ENCODE measurements around the gene PRR20G. TPM values are rescaled to one million over a fixed set of nuclear protein-coding genes. Genes with fewer than 3 reads are reported as not detected.
"Not testable (repeated sequence)": the region's sequence is repeated elsewhere in the genome, so short reads cannot be mapped to it uniquely, and the experiment has no call there.

Gene PRR20G
- total RNA-seq: not detected

DNA sequence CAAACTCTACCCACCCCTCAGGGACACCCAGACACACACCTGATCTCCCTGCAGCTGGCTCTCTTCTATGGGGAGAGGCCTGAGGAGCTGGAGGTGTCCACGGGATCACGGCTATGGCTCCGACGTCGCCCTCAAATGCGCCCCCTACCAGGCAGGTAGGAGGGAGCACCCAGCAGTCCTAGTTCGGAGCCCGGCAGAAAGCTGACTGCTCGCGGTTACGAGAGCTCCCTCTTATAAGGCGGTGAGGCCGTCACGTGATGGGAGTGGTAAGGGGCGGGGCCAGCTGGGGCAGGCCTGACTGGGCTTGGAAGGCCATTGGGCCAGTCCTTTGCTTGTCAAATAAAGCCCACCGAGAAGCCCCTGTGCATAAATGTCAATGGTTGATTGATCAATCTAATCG lies at the start of gene PRR20G:
TSS of gene PRR20G (minus strand) at position 207 of the 400 bp plus-strand sequence. CDS start 681 bp downstream, outside the sequence.
- FAIRE-seq (no peak), DNase-seq (ENCODE audit: low spot score in 2 of 2) (no peak)

DNA sequence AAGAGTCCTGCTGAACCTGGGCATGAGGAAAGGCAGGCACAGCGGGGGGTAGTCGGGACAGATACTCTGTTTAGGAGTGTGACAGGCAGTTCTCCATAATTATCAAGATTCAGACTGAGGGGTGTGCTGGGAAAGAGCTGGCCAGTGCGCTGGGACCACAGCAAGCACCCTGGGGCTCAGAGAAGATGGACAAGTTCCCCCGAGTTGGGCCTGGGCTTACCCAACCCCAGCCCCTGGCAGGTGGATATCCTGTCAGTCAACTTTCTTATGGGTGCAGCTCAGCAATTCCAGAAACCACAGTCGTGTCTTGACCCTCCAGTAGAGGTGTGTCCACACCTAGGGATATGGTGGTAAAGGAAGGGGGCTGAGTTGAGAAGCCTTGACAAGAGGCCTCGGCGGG lies 49.2 kb upstream of the PRR20G start:
- no peak for FAIRE-seq
- DNase-seq (ENCODE audit: low spot score in 2 of 2): no peak

DNA sequence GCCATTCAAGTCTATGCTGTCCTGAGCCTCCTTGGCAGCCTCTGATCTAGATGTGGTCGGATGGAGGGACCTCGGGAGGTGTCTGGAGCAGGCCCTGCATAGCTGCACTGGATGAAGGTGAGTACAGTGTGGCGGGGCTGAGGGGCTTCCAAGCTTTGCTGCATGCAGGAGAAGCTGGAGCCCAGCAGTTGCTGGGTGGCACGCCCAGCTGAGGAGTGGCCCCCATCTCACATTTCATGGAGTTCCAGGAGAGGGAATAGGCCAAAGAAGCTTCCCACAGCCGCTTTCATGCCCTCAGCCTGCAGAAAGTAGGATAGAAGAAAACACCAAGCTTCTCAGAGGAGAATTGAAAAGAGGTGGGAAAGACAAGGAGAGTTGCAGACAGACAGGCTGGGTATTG lies 48.3 kb upstream of the PRR20G start:
- DNase-seq (ENCODE audit: low spot score in 2 of 2) (no peak), FAIRE-seq (no peak)

DNA sequence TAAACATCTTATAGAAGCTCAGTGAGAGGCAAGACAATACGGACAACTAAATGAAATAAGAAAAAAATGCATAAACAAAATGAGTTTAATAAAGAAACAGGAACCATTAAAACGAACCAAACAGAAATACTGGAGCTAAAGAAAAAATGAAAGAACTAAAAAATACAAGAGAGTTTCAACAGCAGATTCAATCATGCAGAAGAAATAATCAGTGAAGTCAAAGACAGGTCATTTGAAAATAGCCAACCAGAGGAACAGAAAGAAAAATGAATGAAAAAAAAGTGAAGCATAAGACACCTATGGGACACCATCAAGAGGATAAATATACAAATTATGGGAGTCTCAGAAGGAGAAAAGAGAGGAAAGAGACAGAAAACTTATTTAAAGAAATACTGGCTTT lies 42.5 kb upstream of the PRR20G start:
- FAIRE-seq (no peak), DNase-seq (ENCODE audit: low spot score in 2 of 2) (no peak)

DNA sequence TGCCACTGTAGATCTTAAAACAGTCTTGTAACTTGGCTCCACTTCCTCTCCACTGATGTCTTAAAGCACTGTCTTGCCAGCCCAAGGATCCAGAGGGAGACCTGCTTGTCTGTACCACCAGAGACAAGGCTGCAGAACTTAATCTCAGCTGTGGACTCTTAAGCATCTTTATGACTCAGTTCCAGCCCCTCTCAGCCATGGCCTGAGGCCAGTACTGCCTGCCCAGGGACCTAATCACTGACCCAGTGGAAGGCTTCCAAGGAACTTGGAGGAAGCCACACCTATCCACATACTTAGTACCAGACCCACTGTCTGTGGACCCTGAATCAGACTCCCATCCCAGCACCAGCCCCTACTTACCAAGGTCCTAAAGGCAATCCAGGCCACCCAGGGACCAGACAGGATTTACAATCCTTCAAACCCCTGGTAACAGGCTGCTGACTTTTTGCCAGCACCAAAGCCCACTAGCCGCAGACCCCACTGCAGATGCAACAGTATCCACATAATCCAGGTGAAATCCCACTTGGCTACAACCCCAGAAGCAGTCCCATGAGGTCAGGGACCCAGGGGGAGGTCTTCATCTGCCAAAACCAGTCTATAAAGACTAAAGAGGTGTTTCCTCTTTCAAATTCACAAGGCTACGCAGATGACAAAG lies 41.9 kb upstream of the PRR20G start:
- DNase-seq (ENCODE audit: low spot score in 2 of 2): no peak
- FAIRE-seq: no peak

DNA sequence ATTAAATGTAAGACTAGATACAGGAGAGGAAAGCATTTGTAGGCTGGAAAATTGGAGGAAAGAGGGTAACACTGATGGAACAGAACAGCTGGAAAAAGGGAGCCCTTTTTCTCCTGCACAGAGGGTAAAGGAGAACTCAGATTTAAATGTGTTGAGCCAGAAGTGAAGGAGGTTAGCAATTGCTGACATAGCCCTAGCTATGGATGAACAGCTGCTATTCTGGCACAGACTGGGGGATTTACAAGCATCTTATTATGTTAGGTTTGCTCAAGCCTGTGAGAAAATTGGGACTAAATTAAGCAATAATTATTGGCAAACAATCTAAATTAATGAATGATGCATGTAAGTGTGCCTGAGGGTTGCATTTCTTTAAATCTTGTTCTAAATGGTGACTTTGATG lies 40.6 kb upstream of the PRR20G start:
- DNase-seq (ENCODE audit: low spot score in 2 of 2) (no peak), FAIRE-seq (no peak)

DNA sequence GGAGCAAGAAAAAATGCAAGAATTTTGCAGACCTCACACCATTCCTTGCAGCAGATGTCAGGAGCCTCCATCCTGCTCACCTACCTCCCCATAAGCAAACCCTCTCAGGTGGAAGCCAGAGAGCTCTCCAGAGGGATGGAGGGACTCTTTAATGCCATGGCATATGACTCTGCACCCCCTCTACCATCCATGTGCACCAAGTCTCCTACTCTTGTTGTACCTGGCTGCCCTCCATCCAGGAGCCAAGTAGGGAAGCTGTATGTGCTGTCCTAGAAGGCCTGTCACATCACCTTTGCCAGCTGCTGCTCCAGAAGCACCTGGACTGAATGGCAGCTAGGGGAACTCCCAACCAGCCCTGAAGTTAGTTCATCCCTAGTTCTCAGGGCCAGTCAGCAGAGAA lies 38.5 kb upstream of the PRR20G start:
- DNase-seq (ENCODE audit: low spot score in 2 of 2) (no peak), FAIRE-seq (no peak)

DNA sequence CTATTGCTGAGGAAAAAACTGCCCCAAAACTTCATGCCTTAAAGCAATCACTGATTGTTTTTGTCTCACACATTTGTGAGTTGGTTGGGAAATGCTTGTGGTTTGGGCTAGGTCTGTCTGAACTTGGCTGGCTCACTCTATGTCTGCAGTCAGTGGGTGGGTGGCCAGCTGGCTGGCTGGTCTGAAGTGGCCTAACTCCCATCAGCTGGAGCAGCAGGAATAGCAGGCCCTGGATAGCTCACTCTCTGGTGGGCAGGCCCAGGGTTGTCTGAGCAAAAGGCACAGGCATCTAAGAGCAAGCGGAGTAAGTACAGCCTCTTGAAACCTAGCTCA lies 37.7 kb upstream of the PRR20G start:
- FAIRE-seq: no peak
- DNase-seq (ENCODE audit: low spot score in 2 of 2): no peak

DNA sequence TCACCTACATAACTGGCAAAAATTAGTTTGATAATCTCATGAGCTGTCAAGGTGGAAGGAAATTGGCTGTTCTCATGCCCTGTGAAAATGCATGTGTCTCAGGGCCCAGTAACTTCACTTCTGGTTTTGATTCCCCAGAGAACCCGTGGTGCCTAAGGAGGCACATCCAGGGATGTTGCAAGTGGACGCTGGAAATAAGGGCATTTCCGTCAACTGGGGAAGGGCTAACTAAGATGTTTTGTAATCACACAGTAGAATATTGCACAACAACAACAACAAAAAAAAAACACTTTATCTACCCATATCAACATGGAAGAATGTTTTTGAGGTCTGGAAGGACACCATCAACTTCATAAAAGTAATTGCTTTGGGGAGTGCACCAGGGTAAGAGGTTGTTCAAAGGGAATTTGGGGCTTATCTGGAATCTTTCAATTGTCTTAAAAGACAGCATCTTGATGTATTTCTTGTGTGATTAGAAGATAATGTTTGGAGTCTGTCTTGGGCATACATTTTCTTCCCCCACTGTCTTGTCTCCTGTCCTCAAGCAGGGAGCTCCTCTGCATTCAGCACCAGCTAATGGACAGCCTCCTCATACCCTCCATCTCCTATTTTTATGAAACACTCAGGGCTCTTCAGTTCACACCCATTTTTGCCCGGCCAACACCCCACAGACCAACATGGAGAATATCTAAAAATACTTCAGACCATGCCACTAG lies 37.2 kb upstream of the PRR20G start:
- FAIRE-seq (no peak), DNase-seq (ENCODE audit: low spot score in 2 of 2) (no peak)

DNA sequence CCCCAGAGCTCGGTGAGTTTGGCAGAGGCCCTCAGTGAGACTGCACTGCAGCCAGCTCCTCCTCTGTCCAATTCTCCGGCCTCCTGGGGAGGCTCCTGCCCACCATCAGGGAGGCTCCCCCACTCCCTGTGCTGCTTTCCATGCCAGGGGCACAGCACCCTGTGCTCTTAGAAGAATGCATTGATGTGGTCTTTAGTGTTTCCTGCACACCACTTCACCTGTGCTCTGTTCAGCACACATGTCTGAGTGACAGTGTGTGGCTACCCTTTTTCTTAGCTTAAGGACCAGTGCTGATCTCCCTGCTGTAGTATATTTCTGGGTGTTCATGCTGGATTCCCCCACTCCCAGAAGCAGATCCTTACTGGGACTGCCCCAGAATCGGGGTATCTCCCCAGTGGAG lies 36.2 kb upstream of the PRR20G start:
- DNase-seq (ENCODE audit: low spot score in 2 of 2) (no peak), FAIRE-seq (no peak)

DNA sequence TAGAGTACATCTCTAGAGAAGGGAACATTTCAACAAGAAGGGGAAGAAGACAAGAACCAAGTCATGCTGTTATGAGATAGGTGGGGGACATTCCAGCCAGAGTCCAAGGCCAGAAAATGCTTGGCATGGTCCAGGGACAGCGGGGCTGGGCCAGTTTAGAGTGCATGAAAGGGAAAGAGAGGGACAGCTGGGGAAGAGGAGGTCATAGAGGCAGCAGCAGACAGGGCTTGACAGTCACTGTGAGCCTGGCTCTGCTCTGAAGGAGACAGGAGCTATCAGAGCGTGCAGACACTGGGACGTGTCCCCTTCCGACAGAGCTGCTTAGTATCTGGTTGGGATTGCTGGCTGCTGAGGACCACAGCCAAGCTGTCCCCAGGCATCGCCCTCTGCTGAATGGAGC lies 35.7 kb upstream of the PRR20G start:
- FAIRE-seq (no peak), DNase-seq (ENCODE audit: low spot score in 2 of 2) (no peak)

DNA sequence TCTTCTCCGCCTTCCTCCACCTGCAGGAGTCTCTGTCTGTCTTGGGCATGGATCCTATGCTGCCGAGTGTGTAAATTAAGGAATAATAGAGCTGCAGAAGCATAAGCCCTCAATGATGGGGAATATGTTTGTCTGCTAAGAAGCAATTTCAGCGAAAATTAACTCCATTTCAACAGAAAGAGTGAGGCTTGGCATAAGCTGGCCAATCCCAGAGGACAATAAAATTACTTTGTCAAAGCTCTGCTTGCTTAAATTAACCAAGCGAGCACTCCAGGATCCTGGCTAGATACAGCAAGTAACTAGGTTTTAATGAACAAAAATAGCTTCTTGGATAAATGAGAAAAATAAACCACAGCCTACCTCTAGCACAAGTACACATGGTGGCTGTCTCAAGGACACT lies 33.5 kb upstream of the PRR20G start:
- FAIRE-seq: no peak
- no peak for DNase-seq (ENCODE audit: low spot score in 2 of 2)

DNA sequence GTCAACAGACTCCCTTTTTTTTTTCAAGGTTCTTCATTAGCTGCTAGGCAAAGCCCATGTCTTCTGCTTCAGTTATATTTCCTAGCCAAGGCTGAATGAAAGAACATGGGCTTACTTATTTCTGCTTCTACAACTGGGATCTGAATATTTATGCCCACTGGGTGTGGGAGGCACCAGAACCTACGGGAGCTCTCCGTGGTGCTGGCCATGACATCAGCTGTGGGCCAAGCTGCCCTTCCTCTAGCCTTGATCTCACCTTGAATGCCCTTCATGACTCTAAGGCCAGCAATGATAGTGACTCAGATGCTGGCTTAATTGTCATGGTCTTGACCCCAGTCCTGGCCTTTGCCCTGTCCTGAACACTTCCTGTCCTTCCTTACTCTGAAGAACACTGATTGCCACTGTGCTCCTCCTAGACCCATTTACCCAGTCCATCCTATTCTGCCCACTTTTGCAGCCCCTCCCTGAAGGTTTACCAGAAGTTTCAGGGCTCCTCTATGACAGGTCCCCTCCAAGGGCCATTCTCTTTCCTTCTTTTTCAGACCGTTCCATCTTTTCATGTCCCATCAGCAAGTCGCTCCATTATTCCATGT lies 32.8 kb upstream of the PRR20G start:
- DNase-seq (ENCODE audit: low spot score in 2 of 2): no peak
- FAIRE-seq: no peak

DNA sequence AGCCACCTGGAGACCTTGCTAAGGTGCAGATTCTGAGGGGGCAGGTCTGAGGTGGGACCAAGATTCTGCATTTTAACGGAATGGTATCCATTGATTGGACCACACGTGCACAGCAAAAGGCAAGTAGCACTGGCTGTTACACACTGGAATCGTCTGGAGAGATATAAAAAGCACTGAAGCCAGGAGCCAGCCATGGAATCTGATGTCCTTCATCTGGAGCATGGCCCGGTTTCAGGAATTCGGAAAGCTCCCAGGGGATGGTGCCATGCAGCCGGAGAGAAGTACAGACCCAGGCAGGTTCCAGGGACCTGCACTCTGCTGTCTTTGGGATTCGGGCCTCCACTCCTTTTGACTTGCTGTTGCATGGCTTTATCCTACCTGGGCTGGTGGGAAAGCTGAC lies 28.8 kb upstream of the PRR20G start:
- FAIRE-seq: no peak
- DNase-seq (ENCODE audit: low spot score in 2 of 2): no peak

DNA sequence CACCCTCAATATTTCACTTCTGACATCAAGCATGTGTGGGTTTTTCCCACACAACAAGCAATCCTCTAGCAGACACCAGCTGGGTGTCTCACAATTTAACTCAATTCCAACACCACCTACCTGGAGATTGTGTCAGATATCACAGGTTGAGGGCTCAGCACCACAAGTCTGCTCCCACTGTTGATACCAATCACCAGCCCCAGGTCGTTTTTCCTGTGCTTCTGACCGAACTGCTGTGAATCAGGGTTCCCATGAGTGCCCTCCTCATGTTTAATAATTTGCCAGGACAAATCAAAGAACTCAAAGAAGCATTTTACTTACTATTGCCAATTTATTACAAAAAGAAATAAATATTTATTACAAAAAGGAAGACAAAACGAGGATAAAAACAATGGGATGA lies 25.0 kb upstream of the PRR20G start:
- no peak for DNase-seq (ENCODE audit: low spot score in 2 of 2)
- FAIRE-seq: no peak

DNA sequence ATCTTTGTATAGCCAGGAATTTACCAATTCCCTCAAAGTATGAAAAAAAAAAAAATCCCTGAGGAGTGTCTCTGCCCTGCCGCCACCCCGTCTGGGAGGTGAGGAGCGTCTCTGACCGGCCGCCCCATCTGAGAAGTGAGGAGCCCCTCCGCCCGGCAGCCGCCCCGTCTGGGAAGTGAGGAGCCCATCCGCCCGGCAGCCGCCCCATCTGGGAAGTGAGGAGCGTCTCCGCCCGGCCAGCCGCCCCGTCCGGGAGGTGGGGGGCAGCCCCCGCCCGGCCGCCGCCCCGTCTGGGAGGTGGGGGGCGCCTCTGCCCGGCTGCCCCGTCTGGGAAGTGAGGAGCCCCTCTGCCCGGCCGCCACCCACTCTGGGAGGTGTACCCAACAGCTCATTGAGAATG lies 21.0 kb upstream of the PRR20G start:
- FAIRE-seq; DNase-seq (ENCODE audit: low spot score in 2 of 2): not testable (repeated sequence)

DNA sequence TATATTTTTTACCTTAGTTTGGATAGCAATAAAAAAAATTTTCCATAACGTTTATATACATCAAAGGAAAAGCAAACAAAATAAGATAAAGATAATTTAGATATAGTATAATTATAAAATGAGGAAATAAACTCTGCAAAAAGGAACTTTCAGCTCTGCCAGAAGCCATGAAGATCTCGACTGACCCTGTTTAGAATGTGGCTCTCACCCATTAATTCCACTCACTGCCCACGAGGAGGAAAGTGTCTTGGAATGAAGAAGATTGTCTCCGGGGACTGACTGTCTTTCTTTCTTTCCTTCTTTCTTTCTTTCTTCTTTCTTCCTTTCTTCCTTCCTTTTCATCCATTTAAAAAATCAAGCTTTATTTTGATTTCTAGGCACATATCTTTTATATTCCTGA lies 20.1 kb upstream of the PRR20G start:
- DNase-seq (ENCODE audit: low spot score in 2 of 2): no peak

DNA sequence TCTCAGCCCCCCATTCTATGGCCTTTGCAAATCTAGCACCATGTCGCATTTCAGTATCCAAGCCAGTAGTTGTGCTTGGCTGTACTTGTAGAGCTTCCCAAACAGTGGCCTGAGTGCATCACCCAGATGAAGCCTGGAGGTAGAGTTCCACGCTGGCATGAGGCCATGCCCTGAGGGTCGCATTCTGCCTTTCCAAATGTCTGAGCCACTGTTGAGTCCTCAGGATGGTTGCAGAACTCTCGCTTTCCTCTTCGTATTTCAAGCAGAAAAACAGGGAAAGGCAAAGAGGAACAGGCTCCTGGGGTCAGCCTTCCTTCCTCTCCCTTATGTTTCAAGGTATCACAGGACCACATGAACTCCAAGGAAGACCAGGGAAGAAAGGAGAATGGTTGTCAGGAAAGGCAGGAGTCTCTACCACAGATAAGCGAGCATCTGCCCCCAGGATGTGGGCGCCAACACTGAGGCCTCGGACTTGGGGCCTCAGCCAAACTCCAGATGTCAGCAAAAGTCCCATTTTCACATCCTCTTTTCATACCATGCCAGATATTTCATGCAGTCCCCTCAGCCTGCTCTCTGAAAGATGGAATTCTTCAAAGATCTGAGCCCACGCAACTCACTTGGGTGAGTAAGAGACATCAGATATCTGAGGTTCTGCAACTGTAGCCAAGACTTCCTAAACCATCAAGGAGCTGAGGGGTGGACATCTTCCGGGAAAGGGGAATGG lies 19.4 kb upstream of the PRR20G start:
- DNase-seq (ENCODE audit: low spot score in 2 of 2): no peak
- no peak for FAIRE-seq

More for the DNA sequence above, 20.1 kb upstream of the PRR20G start:
- no peak for FAIRE-seq

DNA sequence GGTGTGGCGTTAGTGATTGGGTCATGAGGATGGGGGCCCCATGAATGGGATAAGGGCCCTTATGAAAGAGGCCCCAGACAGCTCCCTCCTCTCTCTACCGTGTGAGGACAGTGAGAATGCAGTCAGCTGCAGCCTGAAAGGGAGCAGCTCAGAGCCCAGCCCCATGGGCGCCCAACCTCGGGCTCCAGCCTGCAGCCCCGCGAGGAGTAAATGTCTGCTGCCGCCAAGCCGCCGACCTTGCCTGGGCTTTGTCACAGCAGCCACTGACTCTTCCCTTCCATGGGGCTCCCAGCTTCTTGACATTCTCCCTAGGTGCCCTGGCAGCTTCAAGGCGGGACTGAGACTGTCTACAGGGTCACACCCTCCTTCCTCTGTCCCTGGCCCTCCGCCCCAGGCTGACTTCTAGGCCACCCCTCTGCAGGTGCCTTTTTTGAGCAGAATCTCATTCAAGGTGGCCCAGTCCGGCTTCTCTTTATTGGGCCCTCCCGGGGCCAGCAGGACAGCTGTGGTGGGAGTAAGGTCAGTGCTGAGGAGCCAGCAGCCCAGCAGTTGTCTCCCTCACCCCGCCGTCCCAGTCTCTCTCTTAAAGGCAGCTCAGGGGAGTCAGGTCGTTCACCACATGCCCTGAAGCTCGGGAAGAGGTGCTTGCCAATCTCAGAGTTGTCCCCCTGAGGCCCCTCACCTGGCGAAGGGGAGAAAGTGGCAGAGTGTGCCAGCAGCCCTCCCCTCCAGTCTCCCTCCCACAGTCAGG lies 18.7 kb upstream of the PRR20G start:
- no peak for FAIRE-seq
- no peak for DNase-seq (ENCODE audit: low spot score in 2 of 2)

DNA sequence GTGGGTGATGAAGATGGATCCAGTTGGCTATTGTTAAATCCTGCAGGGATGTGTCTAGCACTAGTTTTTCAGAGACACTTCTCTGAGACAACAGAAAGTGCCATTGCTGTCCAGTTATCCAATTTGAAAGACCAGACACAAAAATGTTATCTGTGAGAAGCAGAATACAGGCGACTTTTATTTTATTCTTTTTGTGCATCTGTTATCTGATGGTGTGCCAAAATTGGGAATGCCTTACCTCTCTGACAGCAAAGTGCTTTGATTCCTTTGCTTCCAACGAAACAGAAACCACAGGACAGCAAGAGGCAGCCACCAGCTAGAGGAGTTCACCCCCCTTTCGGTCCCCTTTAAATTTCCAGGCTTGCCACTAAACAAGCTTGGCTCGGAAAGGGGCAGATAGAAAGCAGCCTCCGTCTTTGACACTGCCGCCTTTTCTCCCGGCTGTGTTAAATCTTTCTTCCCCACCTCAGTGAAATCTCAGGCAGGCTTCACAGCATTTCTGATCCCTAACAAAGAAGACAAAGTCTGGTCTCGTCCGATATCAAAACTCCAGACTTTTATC lies 17.7 kb upstream of the PRR20G start:
- FAIRE-seq (no peak), DNase-seq (ENCODE audit: low spot score in 2 of 2) (no peak)
